Heart left ventricle (tissue), 16 donors: ENCODE data around the gene CDC42EP4. TPM values are rescaled to one million over a fixed set of nuclear protein-coding genes. Genes with fewer than 3 reads are reported as not detected.

Experiments
- ATAC-seq, 4 donors: fragments of 200-7000 bp; cut with Tn5 transposase; one replicate each; pipeline ENCODE4 v1.9.1; 2020 to 2022; ENCODE audit warnings: moderate library complexity in 4 of 4, mild to moderate bottlenecking in 3 of 4, moderate number of reproducible peaks in 1 of 4
- DNase-seq, 5 donors: peaks; one replicate each; pipeline ENCODE4 v3.0.0-alpha.2; 2020
- H3K27ac ChIP-seq, 12 donors: fragments of 200-600 bp; sonication (generic) in 4 of 12; one replicate each; pipeline versions ENCODE4 v1.5.0 to v1.8.0; 2016 to 2022; ENCODE audit warnings: mild to moderate bottlenecking in 2 of 12
- H3K27me3 ChIP-seq, 9 donors: fragments of 200-600 bp; sonication (generic) in 2 of 9; one replicate each; pipeline versions ENCODE4 v1.5.1 to v1.8.0; 2016 to 2022; ENCODE audit warnings: mild to moderate bottlenecking in 3 of 9
- H3K36me3 ChIP-seq, 9 donors: fragments of 200-600 bp; sonication (generic) in 2 of 9; one replicate each; pipeline versions ENCODE4 v1.5.0 to v1.8.0; 2018 to 2022; ENCODE audit warnings: mild to moderate bottlenecking in 2 of 9
- H3K4me1 ChIP-seq, 12 donors: fragments of 200-600 bp; sonication (generic) in 4 of 12; one replicate each; pipeline versions ENCODE4 v1.5.0 to v1.8.0; 2016 to 2022; ENCODE audit warnings: mild to moderate bottlenecking in 3 of 12
- H3K4me3 ChIP-seq, 12 donors: fragments of 200-600 bp; sonication (generic) in 4 of 12; one replicate each; pipeline versions ENCODE4 v1.5.0 to v1.8.0; 2017 to 2022; ENCODE audit warnings: mild to moderate bottlenecking in 9 of 12, moderate library complexity in 4 of 12
- H3K9me3 ChIP-seq, 12 donors: fragments of 200-600 bp; sonication (generic) in 4 of 12; one replicate each; pipeline versions ENCODE4 v1.5.0 to v1.8.0; 2016 to 2022; ENCODE audit warnings: mild to moderate bottlenecking in 1 of 12
- POLR2A ChIP-seq, 2 donors: fragments of 450-650 bp; IDR thresholded peaks; one replicate each; pipeline ENCODE4 v1.6.1; 2017; ENCODE audit warnings: antibody characterized with exemption in 2 of 2, mild to moderate bottlenecking in 2 of 2, moderate library complexity in 2 of 2
- WGBS, 4 donors: extraction: QIAGEN DNeasy Blood & Tissue Kit in 2 of 4; methylation state at CpG; one replicate each; pipeline versions ENCODE4 v1.1.5 to v1.1.7; 2013 to 2018; 5-methylcytosine and 5-hydroxymethylcytosine counted together
- intact Hi-C, 10 donors: fragments of 100-400 bp; cut with DNase I; formaldehyde crosslinking; loops; one replicate each; pipeline versions ENCODE4 v1.11.1 to v1.14.2; 2022
- polyA plus RNA-seq, 2 donors: library from polyadenylated mRNA; stranded (reverse); fragments of 200-250 nt; gene quantifications; one replicate each; pipeline ENCODE4 v1.2.3, GENCODE V29; 2013
- total RNA-seq, 9 donors: library from RNA; depleted of rRNA in 2 of 9; stranded (reverse); fragments of >200 nt in 2 of 9; fragmentation: NEBNext Ultra II Directional in 3 of 9; extraction: Animal tissue kit (Norgen Biotek cat#: 25700) in 3 of 9; gene quantifications; one replicate each; pipeline versions ENCODE4 v1.1.0 to v1.2.4, GENCODE V29; 2016 to 2023
- TF ChIP-seq, protein P1 (sequence below), 12 donors: fragments of 200-600 bp; sonication (generic) in 4 of 12; IDR thresholded peaks; one replicate each; pipeline versions ENCODE4 v1.5.0 to v1.8.0; 2018 to 2022; ENCODE audit warnings: antibody characterized with exemption in 12 of 12, mild to moderate bottlenecking in 5 of 12
- donor health status: ischemic (EF 13 %, LVEDD 7.1; RV severe dilation, severe dysfunction).
- donor health status: healthy with polysubstance abuse.
- donor health status: DM: no; HTN: yes; CAD: no.
- donor health status: DM: no; HTN: no; CAD: no.
- donor health status: ischemic (EF 25% LVEDD 6.9; RV normal size, moderate dysfunction).
- donor health status: ischemic (EF 25% LVEDD 5.7; RV mildly dilated, moderate dysfunction).
- donor health status: healthy.
- donor health status: DM: yes; HTN: yes; CAD: no.
- donor health status: ischemic (EF 35%, LVEDD 5.7; RV mildly dilated, moderate dysfunction).
- donor health status: nonischemic (EF 11% LVEDD 7.7; RV severe dilation, severe dysfunction).
- donor health status: DM: yes; HTN: yes; CAD: no.
- donor health status: PGD.
- donor health status: ischemic (EF 29% LVEDD 5.4; RV normal size, mild dysfunction).
- donor health status: nonischemic (EF 23%, LVEDD 6.1; RV moderate dilation, normal function).

Gene CDC42EP4
- total and polyA plus RNA-seq, 11 donors: 18.6 to 103 (median 37.5) TPM

GRCh38 chr17:73305845-73306836 lies 5.7 kb downstream of the CDC42EP4 start:
- H3K4me3 ChIP-seq: peak overlapping the region in 10 of 12 donors; percentile 2 to 98 (median 46)

GRCh38 chr17:73304971-73305812 lies 6.6 kb downstream of the CDC42EP4 start:
- peak overlapping the region; percentile 69 to 100 (median 98) for H3K27ac ChIP-seq
- TF ChIP-seq, protein P1, sequence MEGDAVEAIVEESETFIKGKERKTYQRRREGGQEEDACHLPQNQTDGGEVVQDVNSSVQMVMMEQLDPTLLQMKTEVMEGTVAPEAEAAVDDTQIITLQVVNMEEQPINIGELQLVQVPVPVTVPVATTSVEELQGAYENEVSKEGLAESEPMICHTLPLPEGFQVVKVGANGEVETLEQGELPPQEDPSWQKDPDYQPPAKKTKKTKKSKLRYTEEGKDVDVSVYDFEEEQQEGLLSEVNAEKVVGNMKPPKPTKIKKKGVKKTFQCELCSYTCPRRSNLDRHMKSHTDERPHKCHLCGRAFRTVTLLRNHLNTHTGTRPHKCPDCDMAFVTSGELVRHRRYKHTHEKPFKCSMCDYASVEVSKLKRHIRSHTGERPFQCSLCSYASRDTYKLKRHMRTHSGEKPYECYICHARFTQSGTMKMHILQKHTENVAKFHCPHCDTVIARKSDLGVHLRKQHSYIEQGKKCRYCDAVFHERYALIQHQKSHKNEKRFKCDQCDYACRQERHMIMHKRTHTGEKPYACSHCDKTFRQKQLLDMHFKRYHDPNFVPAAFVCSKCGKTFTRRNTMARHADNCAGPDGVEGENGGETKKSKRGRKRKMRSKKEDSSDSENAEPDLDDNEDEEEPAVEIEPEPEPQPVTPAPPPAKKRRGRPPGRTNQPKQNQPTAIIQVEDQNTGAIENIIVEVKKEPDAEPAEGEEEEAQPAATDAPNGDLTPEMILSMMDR (IDR thresholded peaks at IDR 0.05): peak in 10 of 12 donors; percentile 10 to 62 (median 43)
- peak in 1 of 2 donors; percentile 14 for TF ChIP-seq POLR2A (IDR thresholded peaks at IDR 0.05)
- ATAC-seq (peak; percentile 32 to 84 (median 70)), DNase-seq (peak; percentile 79 to 90 (median 81))
- intact Hi-C loops: loop anchor here in 1 of 10 donors (10.0 kb wide), 1 partner anchor 50 kb away; no protein-coding TSS in a partner anchor
- WGBS, 4 donors: 7 to 15% (median 11%) methylated on average over 7 to 16 of the region's 16 CpGs
- H3K4me3 ChIP-seq: peak overlapping the region in 11 of 12 donors; percentile 2 to 49 (median 44)
- no peaks in the 10 kb centered on the region for H3K9me3 ChIP-seq
- peaks cover 39 to 97% (median 80%) of the 10 kb centered on the region in 12 donors for H3K4me1 ChIP-seq
- no peaks in the 10 kb centered on the region for H3K27me3 ChIP-seq
- H3K36me3 ChIP-seq: no peaks in the 10 kb centered on the region

More at GRCh38 chr17:73305845-73306836, 5.7 kb downstream of the CDC42EP4 start:
- intact Hi-C loops: loop anchor here in 2 of 10 donors (2.0 to 10.0 kb wide), 2 partner anchors 13 to 51 kb away; no protein-coding TSS in a partner anchor
- no peak for DNase-seq
- peaks cover 35 to 91% (median 76%) of the 10 kb centered on the region in 12 donors for H3K4me1 ChIP-seq
- no peak for ATAC-seq
- 45 to 58% (median 52%) methylated on average over 11 of the region's 11 CpGs for WGBS, 4 donors
- H3K36me3 ChIP-seq: no peaks in the 10 kb centered on the region
- no peaks in the 10 kb centered on the region for H3K9me3 ChIP-seq
- peak overlapping the region; percentile 69 to 100 (median 98) for H3K27ac ChIP-seq
- no peaks in the 10 kb centered on the region for H3K27me3 ChIP-seq
- TF ChIP-seq, protein P1 (IDR thresholded peaks at IDR 0.05): no peak
- TF ChIP-seq POLR2A (IDR thresholded peaks at IDR 0.05): no peak

DNA sequence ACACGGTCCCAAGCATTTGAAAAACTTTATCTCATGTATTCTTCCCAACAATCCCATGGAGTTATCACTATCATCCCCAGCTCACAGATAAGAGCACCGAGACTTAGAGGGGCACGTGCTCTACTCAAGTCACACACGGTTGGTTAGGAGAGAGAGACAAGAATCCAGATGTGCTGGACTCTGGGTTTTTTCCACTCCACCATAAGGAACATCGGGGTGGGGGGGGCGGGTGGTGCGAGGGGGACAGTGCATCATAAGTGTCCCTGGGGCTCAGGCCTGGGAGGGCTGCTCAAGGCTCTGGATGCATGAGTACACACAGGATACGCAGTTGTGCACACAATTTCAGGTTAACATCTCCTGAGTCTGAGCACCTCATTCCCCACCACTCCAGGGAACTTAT lies 7.4 kb downstream of the CDC42EP4 start:
- TF ChIP-seq, protein P1 (IDR thresholded peaks at IDR 0.05): no peak
- TF ChIP-seq POLR2A (IDR thresholded peaks at IDR 0.05): no peak
- no peaks in the 10 kb centered on the region for H3K9me3 ChIP-seq
- 13 to 24% (median 19%) methylated on average over 6 to 8 of the region's 8 CpGs for WGBS, 4 donors
- peak overlapping the region in 8 of 12 donors; percentile 37 to 49 (median 44) for H3K4me3 ChIP-seq
- H3K27me3 ChIP-seq: no peaks in the 10 kb centered on the region
- DNase-seq (no peak), ATAC-seq (peak in 2 of 4 donors; percentile 6 to 10)
- H3K27ac ChIP-seq: peak overlapping the region; percentile 69 to 100 (median 98)
- peaks cover 41 to 97% (median 80%) of the 10 kb centered on the region in 12 donors for H3K4me1 ChIP-seq
- intact Hi-C loops: loop anchor here in 1 of 10 donors (10.0 kb wide), 1 partner anchor 50 kb away; no protein-coding TSS in a partner anchor
- H3K36me3 ChIP-seq: peaks cover 0 to 2% (median 0%) of the 10 kb centered on the region in 9 donors
